Stomach (tissue), 4 donors: Measurements from ENCODE around the gene SLC25A24.
"Not testable (repeated sequence)": the region's sequence is repeated elsewhere in the genome, so short reads cannot be mapped to it uniquely, and the experiment has no call there.

Experiments used
- CTCF ChIP-seq, 7 experiments: fragments of 450-650 bp in 4 of 7; fragments of 200-600 bp in 3 of 7; sonication (generic) in 3 of 7; IDR thresholded peaks; one replicate each; pipeline ENCODE4 v1.5.1; 2016 to 2019; ENCODE audit warnings: antibody characterized with exemption in 7 of 7, control low read depth in 2 of 7, mild to moderate bottlenecking in 1 of 7
- POLR2A ChIP-seq, 4 donors: fragments of 450-650 bp; IDR thresholded peaks; one replicate each; pipeline ENCODE4 v1.6.1; 2016; ENCODE audit warnings: antibody characterized with exemption in 4 of 4, control low read depth in 2 of 4, mild to moderate bottlenecking in 1 of 4, moderate library complexity in 1 of 4
- POLR2AphosphoS5 ChIP-seq, 3 donors: sonication (generic); formaldehyde crosslinking; IDR thresholded peaks; one replicate each; pipeline ENCODE4 v1.6.1; 2016; ENCODE audit warnings: antibody characterized with exemption in 3 of 3

GRCh38 chr1:108131281-108131680, 68.9 kb downstream of the SLC25A24 start:
- TF ChIP-seq POLR2AphosphoS5, POLR2A, CTCF (IDR thresholded peaks at IDR 0.05): not testable (repeated sequence)
